ENCODE data around the gene KCNH4.

DNA sequence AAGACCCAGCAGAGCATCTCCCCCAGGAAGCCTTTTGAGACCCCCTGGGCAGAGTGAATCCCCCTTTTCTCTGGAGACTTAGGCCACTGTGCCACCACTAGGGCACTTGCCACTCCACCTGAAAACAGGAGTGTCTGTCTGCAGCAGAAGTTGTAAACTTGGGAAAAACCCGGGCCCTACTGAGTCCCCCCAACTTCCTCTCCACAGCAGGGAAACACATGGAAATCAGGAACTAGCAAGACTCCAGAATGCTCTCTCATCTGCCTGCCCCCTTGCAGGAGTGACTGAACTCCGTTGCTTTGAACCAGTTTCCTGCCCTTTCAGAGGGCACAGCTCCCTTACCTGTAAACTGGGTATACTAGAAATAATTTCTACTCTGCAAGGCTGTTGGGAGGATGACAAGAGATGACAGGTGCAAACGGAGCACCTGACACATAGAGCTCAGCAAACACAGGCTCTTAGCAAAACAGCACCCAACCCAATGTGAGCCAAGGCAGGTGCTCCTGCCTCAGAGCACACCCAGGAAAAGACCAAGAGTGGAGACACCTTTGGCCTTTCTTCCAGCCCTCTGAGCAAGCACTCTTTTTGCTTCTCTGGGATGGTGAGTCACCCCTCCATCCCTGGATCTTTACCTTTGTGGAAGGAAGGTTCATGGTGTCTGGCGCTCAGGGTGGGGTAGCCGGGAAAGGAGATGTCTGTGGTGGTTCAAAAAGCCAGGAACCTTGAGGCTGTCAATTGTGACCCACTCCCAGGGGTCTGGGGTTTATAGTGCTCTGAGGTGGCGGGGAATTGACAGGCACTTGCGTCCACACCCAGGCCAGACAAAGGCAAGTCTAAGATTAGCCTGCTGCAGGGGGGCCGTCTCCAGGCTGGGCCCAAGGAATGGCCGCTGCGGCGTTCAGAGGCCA is 4.0 kb upstream of the KCNH4 start, which contains the start of gene HCRT:
- TF ChIP-seq, protein P1, sequence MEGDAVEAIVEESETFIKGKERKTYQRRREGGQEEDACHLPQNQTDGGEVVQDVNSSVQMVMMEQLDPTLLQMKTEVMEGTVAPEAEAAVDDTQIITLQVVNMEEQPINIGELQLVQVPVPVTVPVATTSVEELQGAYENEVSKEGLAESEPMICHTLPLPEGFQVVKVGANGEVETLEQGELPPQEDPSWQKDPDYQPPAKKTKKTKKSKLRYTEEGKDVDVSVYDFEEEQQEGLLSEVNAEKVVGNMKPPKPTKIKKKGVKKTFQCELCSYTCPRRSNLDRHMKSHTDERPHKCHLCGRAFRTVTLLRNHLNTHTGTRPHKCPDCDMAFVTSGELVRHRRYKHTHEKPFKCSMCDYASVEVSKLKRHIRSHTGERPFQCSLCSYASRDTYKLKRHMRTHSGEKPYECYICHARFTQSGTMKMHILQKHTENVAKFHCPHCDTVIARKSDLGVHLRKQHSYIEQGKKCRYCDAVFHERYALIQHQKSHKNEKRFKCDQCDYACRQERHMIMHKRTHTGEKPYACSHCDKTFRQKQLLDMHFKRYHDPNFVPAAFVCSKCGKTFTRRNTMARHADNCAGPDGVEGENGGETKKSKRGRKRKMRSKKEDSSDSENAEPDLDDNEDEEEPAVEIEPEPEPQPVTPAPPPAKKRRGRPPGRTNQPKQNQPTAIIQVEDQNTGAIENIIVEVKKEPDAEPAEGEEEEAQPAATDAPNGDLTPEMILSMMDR (conservative IDR thresholded peaks at IDR 0.05; ENCODE audit: low read length), result no peak
- no peak for TF ChIP-seq EZH2phosphoT487 (IDR thresholded peaks at IDR 0.05; ENCODE audit: borderline replicate concordance, low read depth, low read length)

Data from OCI-LY7 (cell line).